Measurements from ENCODE around the gene GRM1.

Gene GRM1

DNA sequence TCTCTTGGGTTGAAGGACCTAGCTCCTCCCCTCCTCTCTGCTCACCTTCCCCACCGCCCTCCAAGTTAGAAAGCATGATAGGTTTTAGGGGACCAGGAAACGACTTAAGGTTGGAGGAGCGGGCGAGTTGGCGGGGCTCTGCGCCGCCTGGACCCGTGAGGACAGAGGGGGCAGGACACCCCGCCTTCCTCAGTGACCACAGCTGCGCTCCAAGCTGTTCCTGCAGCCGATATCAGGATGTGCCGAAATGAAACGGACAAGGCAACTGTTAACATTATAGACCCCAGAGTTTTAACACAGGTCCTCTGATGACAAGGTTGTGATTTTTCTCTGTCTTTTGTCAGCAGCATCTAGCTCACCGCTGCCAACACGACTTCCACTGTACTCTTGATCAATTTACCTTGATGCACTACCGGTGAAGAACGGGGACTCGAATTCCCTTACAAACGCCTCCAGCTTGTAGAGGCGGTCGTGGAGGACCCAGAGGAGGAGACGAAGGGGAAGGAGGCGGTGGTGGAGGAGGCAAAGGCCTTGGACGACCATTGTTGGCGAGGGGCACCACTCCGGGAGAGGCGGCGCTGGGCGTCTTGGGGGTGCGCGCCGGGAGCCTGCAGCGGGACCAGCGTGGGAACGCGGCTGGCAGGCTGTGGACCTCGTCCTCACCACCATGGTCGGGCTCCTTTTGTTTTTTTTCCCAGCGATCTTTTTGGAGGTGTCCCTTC, at the start of gene GRM1:
GRM1 (plus strand) TSS at position 212 of the 722 bp plus-strand sequence; CDS start at position 668, 456 bp downstream.
- H3K9me3 ChIP-seq, result no peaks in the 10 kb centered on the region
- H3K9ac ChIP-seq, result no peak within 1 kb of the TSS
- no peaks in the 10 kb centered on the region for H4K20me1 ChIP-seq
- no peak for TF ChIP-seq Cebpa-rat (IDR thresholded peaks at IDR 0.05)
- no peaks in the 10 kb centered on the region for H3K27me3 ChIP-seq
- H3K27ac ChIP-seq, result no peak within 1 kb of the TSS
- no peaks in the 10 kb centered on the region for H3K36me3 ChIP-seq
- no peak within 1 kb of the TSS for H3K4me3 ChIP-seq
- H3K4me2 ChIP-seq, result no peak within 1 kb of the TSS
- H3K4me1 ChIP-seq, result no peaks in the 10 kb centered on the region

DNA sequence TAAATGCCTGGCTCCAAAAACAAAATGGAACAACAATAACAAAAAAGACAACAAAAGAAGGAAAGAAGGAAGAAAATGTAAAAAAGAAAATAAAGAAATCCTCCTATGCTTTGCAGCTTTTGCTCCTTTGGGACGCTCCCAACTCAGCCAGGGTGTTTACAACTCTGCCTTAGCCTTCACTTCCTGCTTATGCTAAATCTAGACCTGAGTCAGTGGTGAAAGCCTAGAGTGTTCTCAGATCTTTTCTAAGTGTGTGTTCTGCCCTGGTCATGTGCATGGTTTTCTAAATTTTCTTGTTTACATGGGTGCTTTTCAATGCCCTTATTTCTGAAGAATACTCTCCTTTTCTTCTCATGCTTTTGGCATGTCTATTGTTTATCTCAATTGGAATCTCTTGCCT, 19.5 kb upstream of the GRM1 start:
- H3K9ac ChIP-seq, result no peak overlapping the region
- no peak overlapping the region for H3K4me3 ChIP-seq
- H3K4me1 ChIP-seq, result no peaks in the 10 kb centered on the region
- no peaks in the 10 kb centered on the region for H3K27me3 ChIP-seq
- no peak overlapping the region for H3K27ac ChIP-seq
- H3K4me2 ChIP-seq, result no peak overlapping the region
- no peaks in the 10 kb centered on the region for H3K36me3 ChIP-seq
- TF ChIP-seq Cebpa-rat (IDR thresholded peaks at IDR 0.05), result no peak
- no peaks in the 10 kb centered on the region for H4K20me1 ChIP-seq
- H3K9me3 ChIP-seq, result peaks cover 11% of the 10 kb centered on the region

DNA sequence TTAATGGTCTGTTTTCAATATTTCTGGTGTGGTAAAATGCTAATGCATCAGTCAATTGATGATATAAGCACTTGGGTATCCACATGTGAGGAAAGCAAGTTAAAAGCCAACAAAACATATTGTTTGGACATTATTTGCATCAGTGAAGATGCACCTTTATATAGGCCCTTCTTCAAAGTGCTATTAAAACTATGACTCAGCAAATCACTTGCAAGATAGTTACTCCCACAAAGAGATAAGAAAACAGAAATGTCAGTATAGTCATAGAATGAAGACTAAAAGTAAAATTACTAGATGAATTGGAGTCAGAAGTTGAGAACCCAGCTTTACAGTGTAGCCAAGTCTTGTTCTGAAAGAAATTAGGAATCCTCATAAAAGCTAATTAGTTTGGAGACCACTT, 14.6 kb upstream of the GRM1 start:
- no peaks in the 10 kb centered on the region for H3K27me3 ChIP-seq
- TF ChIP-seq Cebpa-rat (IDR thresholded peaks at IDR 0.05), result no peak
- no peak overlapping the region for H3K4me3 ChIP-seq
- no peak overlapping the region for H3K27ac ChIP-seq
- no peaks in the 10 kb centered on the region for H3K4me1 ChIP-seq
- H4K20me1 ChIP-seq, result no peaks in the 10 kb centered on the region
- H3K4me2 ChIP-seq, result no peak overlapping the region
- H3K9me3 ChIP-seq, result peaks cover 8% of the 10 kb centered on the region
- no peak overlapping the region for H3K9ac ChIP-seq
- no peaks in the 10 kb centered on the region for H3K36me3 ChIP-seq

DNA sequence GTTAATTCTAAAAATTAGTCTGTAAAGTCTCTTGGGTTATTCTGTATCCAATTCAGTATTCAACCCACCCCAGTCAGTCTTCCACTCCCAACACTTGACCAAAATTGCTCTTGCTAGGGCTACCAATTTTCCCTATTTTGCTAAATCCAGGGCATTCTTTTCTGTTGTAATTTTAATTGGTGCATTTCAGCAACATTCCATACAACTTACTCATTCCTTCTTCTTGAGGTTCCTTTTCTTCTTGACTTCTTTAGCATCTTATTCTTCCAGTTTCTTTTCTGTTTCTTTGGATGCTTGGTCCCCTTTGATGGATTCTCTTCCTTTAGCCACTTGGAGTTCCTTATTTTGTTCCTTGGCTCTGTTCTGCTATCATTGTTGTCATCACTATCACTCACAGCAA, 11.2 kb upstream of the GRM1 start:
- no peaks in the 10 kb centered on the region for H3K36me3 ChIP-seq
- H3K27ac ChIP-seq, result no peak overlapping the region
- no peak overlapping the region for H3K9ac ChIP-seq
- no peaks in the 10 kb centered on the region for H3K27me3 ChIP-seq
- no peak overlapping the region for H3K4me2 ChIP-seq
- H3K9me3 ChIP-seq, result no peaks in the 10 kb centered on the region
- no peaks in the 10 kb centered on the region for H3K4me1 ChIP-seq
- H4K20me1 ChIP-seq, result no peaks in the 10 kb centered on the region
- H3K4me3 ChIP-seq, result no peak overlapping the region
- TF ChIP-seq Cebpa-rat (IDR thresholded peaks at IDR 0.05), result no peak

DNA sequence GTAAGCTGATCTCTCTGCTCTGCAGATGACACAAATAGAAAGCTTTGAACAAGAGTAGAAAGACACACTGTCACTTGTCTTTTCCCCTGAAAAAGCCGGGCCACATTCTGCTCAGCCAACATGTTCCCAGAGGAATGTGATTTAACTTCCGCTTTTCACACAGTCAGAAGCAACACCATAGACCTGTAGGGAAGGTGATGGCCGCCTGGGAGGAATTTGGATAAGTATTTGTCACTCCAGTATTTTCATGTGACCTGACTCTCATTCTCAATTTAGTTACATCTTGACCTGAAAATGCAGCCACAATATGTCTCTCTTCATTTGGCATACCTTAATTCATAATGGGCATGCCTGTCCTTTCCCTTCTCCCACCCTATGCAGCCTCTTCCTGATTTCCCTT, 2.0 kb upstream of the GRM1 start:
- Histone ChIP-seq H3K4me2 (no peak overlapping the region), H3K9me3 (no peaks in the 10 kb centered on the region), H4K20me1 (no peaks in the 10 kb centered on the region), H3K36me3 (no peaks in the 10 kb centered on the region), H3K27ac (no peak overlapping the region), H3K4me3 (no peak overlapping the region), H3K9ac (no peak overlapping the region), H3K27me3 (no peaks in the 10 kb centered on the region), H3K4me1 (no peaks in the 10 kb centered on the region)
- TF ChIP-seq Cebpa-rat (IDR thresholded peaks at IDR 0.05), result no peak

DNA sequence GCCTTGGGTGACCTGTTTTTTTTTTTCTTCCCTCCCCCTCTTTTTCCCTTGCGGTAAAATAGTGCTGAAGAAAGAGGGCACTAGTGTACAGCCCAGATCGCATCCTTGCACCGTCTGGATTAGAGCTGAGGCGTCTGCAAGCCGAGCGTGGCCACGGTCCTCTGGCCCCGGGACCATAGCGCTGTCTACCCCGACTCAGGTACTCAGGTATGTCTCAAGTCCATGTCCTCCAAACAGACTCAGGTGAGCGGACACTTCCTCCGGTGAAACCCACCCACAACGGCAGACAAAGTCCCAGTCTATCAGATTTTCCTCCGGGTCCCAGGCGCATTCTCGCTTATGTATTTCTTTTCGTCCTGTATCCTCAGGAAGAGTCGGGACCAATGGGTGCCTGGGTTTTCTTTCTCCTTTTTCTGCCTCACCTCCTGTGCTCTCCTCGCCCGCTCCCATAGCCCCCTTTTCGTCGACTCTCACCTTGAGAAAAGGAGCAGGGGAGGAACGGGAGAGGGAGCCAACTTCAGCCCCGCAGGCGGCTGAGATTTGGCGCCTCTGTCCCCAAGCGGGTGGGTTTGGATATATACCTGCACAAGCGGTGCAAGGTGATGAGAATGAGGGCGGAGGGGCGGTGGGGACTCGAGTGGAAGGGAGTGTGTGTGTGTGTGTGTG, 1.1 kb upstream of the GRM1 start:
- Histone ChIP-seq H3K27ac (no peak overlapping the region), H3K4me2 (no peak overlapping the region), H3K4me1 (no peaks in the 10 kb centered on the region), H3K9ac (no peak overlapping the region), H3K27me3 (no peaks in the 10 kb centered on the region), H3K36me3 (no peaks in the 10 kb centered on the region), H4K20me1 (no peaks in the 10 kb centered on the region), H3K9me3 (no peaks in the 10 kb centered on the region), H3K4me3 (no peak overlapping the region)
- no peak for TF ChIP-seq Cebpa-rat (IDR thresholded peaks at IDR 0.05)

DNA sequence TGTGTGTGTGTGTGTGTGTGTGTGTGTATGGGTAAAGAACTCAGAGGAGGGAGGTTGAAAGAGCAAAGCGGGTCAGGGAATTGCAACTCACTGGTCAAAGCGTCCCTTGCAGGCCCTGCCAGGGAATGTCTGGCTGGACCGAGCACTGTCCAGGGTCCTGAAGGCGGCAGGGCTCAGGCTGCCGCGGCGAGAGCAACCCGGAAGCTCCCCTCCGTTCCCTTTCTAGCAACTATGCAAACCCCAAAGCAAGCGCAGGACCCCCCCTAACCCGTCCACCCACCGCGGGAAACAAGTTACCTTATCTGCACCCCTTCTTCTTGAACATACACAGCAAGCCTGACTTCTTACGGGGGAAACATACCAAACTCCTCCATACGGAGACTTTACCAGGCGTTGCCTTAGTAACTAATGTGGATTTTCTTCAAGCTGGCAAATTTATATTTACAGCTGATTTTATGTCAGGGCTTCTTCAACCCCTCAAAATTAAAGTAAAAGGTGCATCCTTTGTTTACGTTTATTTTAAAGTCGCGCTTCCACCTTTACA, 538 bp upstream of the GRM1 start:
- Histone ChIP-seq H3K27ac (no peak overlapping the region), H3K9ac (no peak overlapping the region), H3K4me2 (no peak overlapping the region), H3K27me3 (no peaks in the 10 kb centered on the region), H3K9me3 (no peaks in the 10 kb centered on the region), H3K4me1 (no peaks in the 10 kb centered on the region), H3K4me3 (no peak overlapping the region), H3K36me3 (no peaks in the 10 kb centered on the region), H4K20me1 (no peaks in the 10 kb centered on the region)
- TF ChIP-seq Cebpa-rat (IDR thresholded peaks at IDR 0.05), result no peak

DNA sequence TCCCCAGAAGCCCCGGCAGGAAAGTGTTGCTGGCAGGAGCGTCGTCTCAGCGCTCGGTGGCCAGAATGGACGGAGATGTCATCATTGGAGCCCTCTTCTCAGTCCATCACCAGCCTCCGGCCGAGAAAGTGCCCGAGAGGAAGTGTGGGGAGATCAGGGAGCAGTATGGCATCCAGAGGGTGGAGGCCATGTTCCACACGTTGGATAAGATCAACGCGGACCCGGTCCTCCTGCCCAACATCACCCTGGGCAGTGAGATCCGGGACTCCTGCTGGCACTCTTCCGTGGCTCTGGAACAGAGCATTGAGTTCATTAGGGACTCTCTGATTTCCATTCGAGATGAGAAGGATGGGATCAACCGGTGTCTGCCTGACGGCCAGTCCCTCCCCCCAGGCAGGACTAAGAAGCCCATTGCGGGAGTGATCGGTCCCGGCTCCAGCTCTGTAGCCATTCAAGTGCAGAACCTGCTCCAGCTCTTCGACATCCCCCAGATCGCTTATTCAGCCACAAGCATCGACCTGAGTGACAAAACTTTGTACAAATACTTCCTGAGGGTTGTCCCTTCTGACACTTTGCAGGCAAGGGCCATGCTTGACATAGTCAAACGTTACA, 817 bp downstream of the GRM1 start:
- Histone ChIP-seq H3K4me2 (no peak overlapping the region), H3K9ac (no peak overlapping the region), H3K9me3 (no peaks in the 10 kb centered on the region), H4K20me1 (no peaks in the 10 kb centered on the region), H3K4me3 (no peak overlapping the region), H3K27me3 (no peaks in the 10 kb centered on the region), H3K4me1 (no peaks in the 10 kb centered on the region), H3K36me3 (no peaks in the 10 kb centered on the region), H3K27ac (no peak overlapping the region)
- no peak for TF ChIP-seq Cebpa-rat (IDR thresholded peaks at IDR 0.05)

DNA sequence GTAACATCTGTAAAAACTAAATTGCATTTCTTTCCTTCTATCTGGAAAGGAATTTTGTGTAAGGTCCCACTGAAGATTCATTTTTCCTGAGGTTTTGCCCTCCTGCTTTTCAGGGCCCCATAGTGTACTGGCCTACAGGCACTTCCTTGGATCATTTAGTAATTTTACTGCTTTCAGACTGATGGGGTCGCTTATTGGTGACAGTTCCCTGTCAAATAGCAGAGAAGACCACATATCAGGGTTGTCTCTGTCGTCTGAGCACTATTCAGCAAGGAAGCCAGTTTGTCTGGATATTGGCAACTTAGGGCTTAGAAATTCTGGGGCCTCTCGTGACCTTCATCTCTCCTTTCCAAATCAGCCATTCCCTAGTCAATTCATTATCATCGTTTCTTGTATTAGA, 3.5 kb downstream of the GRM1 start:
- Histone ChIP-seq H3K27me3 (no peaks in the 10 kb centered on the region), H3K27ac (no peak overlapping the region), H3K4me3 (no peak overlapping the region), H3K4me1 (no peaks in the 10 kb centered on the region), H4K20me1 (no peaks in the 10 kb centered on the region), H3K9me3 (no peaks in the 10 kb centered on the region), H3K36me3 (no peaks in the 10 kb centered on the region), H3K9ac (no peak overlapping the region), H3K4me2 (no peak overlapping the region)
- TF ChIP-seq Cebpa-rat (IDR thresholded peaks at IDR 0.05), result no peak

DNA sequence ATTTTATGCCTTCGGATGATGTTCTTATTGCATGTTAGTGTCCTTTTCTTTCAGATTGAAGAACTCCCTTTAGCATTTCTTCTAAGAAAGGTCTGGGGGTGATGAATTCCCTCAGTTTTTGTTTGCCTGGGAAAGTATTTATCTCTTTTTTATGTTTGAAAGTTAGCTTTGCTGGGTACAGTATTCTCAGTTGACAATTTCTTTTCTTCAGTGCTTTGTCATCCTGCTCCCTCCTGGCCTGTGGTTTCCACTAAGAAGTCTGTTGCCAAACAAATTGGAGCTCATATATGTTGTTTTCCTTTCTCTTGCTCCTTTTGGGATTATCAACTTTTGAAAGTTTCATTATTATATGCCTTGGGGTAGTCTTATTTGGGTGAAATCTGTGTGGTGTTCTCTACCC, 11.5 kb downstream of the GRM1 start:
- TF ChIP-seq Cebpa-rat (IDR thresholded peaks at IDR 0.05), result no peak
- no peak overlapping the region for H3K4me3 ChIP-seq
- H3K4me1 ChIP-seq, result no peaks in the 10 kb centered on the region

More for the DNA sequence above, 11.5 kb downstream of the GRM1 start:
- Histone ChIP-seq H3K36me3 (no peaks in the 10 kb centered on the region), H4K20me1 (no peaks in the 10 kb centered on the region), H3K27ac (no peak overlapping the region), H3K9me3 (peaks cover 13% of the 10 kb centered on the region; the same call in 1 of the 2 replicates), H3K9ac (no peak overlapping the region), H3K27me3 (no peaks in the 10 kb centered on the region), H3K4me2 (no peak overlapping the region)
